Esophagus muscularis mucosa (tissue), 4 donors: Measurements from ENCODE around the gene SET. TPM values are rescaled to one million over a fixed set of nuclear protein-coding genes. Genes with fewer than 3 reads are reported as not detected.

Source experiments
- DNase-seq: peaks from one replicate; pipeline ENCODE4 v3.0.0-alpha.2; 2017; ENCODE audit errors: extremely low spot score
- H3K27ac ChIP-seq, 4 donors: fragments of 200-600 bp; sonication (generic); replicated peaks in 1 of 4; 1 replicate in 3 of 4; 2 replicates in 1 of 4; pipeline ENCODE4 v1.5.1; 2016 to 2019; ENCODE audit warnings: mild to moderate bottlenecking in 1 of 4
- H3K27me3 ChIP-seq, 4 donors: fragments of 200-600 bp; sonication (generic); one replicate each; pipeline versions ENCODE4 v1.5.1 to v1.6.0; 2016 to 2019
- H3K36me3 ChIP-seq, 4 donors: fragments of 200-600 bp; sonication (generic); one replicate each; pipeline ENCODE4 v1.5.1; 2016 to 2019
- H3K4me1 ChIP-seq, 4 donors: fragments of 200-600 bp; sonication (generic); one replicate each; pipeline ENCODE4 v1.5.1; 2016 to 2019
- H3K4me3 ChIP-seq, 4 donors: fragments of 200-600 bp; sonication (generic); 1 replicate in 2 of 4; 2 replicates in 2 of 4; pipeline ENCODE4 v1.5.1; 2016 to 2019; ENCODE audit warnings: mild to moderate bottlenecking in 4 of 4, moderate library complexity in 1 of 4
- H3K9me3 ChIP-seq, 4 donors: fragments of 200-600 bp; sonication (generic); 1 replicate in 3 of 4; 2 replicates in 1 of 4; pipeline ENCODE4 v1.5.1; 2016 to 2019
- EP300 ChIP-seq: sonication (generic); formaldehyde crosslinking; IDR thresholded peaks from one replicate; pipeline ENCODE4 v1.6.1; 2017; ENCODE audit warnings: antibody characterized with exemption
- POLR2A ChIP-seq: fragments of 450-650 bp; IDR thresholded peaks from one replicate; pipeline ENCODE4 v1.6.1; 2017; ENCODE audit warnings: antibody characterized with exemption, moderate library complexity, mild to moderate bottlenecking, low read depth
- POLR2AphosphoS5 ChIP-seq, 2 donors: sonication (generic); formaldehyde crosslinking; IDR thresholded peaks; one replicate each; pipeline ENCODE4 v1.6.1; 2017; ENCODE audit warnings: antibody characterized with exemption in 2 of 2
- WGBS: methylation state at CpG from one replicate; pipeline ENCODE4 v1.1.5; 2018; 5-methylcytosine and 5-hydroxymethylcytosine counted together
- intact Hi-C: fragments of 100-400 bp; cut with DNase I; formaldehyde crosslinking; loops from one replicate; pipeline ENCODE4 v1.15.1; 2023
- total RNA-seq, 4 donors: library from RNA; depleted of rRNA; stranded (reverse); fragments of >200 nt; gene quantifications; one replicate each; pipeline versions ENCODE4 v1.1.0 to v1.2.1, GENCODE V29; 2016
- TF ChIP-seq, protein P1 (sequence below), 3 experiments: fragments of 200-600 bp in 2 of 3; fragments of 450-650 bp in 1 of 3; sonication (generic) in 2 of 3; IDR thresholded peaks; one replicate each; pipeline ENCODE4 v1.5.1; 2017 to 2019; ENCODE audit warnings: antibody characterized with exemption in 3 of 3, mild to moderate bottlenecking in 2 of 3, moderate library complexity in 1 of 3

The SET gene
- total RNA-seq, 4 donors from 2014 or later = 170 to 239 (median 205) TPM

DNA sequence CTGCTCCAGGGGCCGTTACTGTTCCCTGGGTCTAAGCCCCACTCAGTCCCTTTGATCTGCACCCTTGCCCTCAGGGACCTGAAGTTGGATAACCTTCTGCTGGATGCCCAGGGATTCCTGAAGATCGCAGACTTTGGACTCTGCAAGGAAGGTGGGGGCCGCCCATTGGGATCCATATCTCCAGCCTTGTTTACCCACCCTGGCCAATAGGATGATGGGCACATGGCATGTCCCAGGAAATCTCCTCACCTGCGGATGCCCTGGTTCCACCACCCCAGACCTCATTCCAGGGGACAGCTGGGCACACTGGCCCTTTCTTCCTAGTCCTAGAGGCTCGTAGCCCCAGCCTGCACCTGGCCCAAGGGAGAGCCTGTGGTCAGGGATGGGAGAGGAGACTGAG, 29.5 kb downstream of the SET start:
- 96% methylated on average over 4 of the region's 5 CpGs for WGBS
- TF ChIP-seq POLR2AphosphoS5 (IDR thresholded peaks at IDR 0.05) = no peak
- TF ChIP-seq EP300 = no peak
- TF ChIP-seq POLR2A = no peak
- TF ChIP-seq, protein P1, sequence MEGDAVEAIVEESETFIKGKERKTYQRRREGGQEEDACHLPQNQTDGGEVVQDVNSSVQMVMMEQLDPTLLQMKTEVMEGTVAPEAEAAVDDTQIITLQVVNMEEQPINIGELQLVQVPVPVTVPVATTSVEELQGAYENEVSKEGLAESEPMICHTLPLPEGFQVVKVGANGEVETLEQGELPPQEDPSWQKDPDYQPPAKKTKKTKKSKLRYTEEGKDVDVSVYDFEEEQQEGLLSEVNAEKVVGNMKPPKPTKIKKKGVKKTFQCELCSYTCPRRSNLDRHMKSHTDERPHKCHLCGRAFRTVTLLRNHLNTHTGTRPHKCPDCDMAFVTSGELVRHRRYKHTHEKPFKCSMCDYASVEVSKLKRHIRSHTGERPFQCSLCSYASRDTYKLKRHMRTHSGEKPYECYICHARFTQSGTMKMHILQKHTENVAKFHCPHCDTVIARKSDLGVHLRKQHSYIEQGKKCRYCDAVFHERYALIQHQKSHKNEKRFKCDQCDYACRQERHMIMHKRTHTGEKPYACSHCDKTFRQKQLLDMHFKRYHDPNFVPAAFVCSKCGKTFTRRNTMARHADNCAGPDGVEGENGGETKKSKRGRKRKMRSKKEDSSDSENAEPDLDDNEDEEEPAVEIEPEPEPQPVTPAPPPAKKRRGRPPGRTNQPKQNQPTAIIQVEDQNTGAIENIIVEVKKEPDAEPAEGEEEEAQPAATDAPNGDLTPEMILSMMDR (IDR thresholded peaks at IDR 0.05) = no peak
- Histone ChIP-seq H3K9me3 (no peaks in the 10 kb centered on the region), H3K27me3 (no peaks in the 10 kb centered on the region), H3K4me3 (no peak overlapping the region), H3K27ac (no peak overlapping the region), H3K4me1 (peaks cover 0 to 12% (median 9%) of the 10 kb centered on the region in 4 donors), H3K36me3 (peaks cover 0 to 35% (median 29%) of the 10 kb centered on the region in 4 donors)
- intact Hi-C loops = no loop called here
- no peak for DNase-seq

DNA sequence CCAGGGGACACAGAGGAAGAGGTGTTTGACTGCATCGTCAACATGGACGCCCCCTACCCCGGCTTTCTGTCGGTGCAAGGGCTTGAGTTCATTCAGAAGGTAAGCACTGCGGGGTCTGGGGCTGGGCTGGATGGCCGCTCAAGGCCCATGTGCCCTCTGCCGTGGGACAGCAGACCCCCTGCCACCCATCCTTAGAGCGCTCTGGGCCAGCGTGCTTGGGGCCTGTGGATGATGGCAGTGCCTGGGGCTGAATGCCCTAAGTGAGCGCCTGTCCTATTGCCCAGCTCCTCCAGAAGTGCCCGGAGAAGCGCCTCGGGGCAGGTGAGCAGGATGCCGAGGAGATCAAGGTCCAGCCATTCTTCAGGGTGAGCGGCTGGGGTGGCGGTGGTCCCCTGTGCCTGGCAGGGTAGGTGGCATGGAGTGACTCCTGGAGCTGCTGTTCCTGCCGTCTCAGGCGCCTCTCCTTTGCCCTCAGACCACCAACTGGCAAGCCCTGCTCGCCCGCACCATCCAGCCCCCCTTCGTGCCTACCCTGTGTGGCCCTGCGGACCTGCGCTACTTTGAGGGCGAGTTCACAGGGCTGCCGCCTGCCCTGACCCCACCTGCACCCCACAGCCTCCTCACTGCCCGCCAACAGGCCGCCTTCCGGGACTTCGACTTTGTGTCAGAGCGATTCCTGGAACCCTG, 31.0 kb downstream of the SET start:
- peaks cover 0 to 24% (median 17%) of the 10 kb centered on the region in 4 donors for H3K36me3 ChIP-seq
- TF ChIP-seq POLR2AphosphoS5 (IDR thresholded peaks at IDR 0.05) (no peak), POLR2A (no peak), EP300 (no peak)
- TF ChIP-seq, protein P1 (IDR thresholded peaks at IDR 0.05) = no peak
- 88% methylated on average over 11 of the region's 30 CpGs for WGBS
- no peak for DNase-seq
- no peak overlapping the region for H3K4me3 ChIP-seq
- no peak overlapping the region for H3K27ac ChIP-seq
- intact Hi-C loops = no loop called here
- no peaks in the 10 kb centered on the region for H3K27me3 ChIP-seq
- H3K9me3 ChIP-seq = no peaks in the 10 kb centered on the region
- H3K4me1 ChIP-seq = peaks cover 4 to 24% (median 21%) of the 10 kb centered on the region in 4 donors

DNA sequence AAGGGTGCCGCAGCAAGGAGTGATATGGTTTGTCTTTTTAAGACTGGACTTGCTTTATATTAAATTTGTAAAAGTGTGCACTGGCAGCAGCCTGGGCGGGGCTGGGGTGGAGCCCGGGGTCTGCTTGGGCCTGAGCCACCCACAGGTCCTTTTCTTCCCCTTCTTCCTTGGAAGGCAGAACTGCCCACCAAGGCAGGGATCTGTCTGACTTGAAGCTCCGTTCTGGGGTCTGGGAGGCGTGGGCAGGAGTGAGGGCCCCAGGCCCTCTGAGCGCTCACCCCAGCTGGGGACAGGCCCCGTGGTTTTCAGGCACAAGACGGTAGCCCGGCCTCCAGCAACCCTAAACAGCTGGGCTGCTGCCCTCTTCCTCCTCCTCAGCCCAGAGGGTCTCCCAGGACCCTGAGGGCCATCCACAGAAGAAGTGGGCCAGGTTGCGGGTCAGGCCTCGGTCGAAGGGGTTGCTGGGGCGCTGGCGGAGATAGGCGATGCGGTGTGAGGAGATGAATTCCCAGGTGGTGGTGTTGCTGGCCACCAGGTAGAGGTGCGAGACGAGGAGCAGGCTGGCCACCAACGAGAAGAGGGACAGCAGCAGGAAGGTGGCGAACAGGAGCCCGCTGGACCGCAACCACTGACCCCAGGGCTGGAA, 31.9 kb downstream of the SET start:
- DNase-seq = no peak
- 90% methylated on average over 20 of the region's 22 CpGs for WGBS
- peaks cover 0 to 24% (median 15%) of the 10 kb centered on the region in 4 donors for H3K36me3 ChIP-seq
- intact Hi-C loops = no loop called here
- H3K27ac ChIP-seq = no peak overlapping the region
- no peaks in the 10 kb centered on the region for H3K27me3 ChIP-seq
- H3K9me3 ChIP-seq = no peaks in the 10 kb centered on the region
- no peak for TF ChIP-seq POLR2AphosphoS5 (IDR thresholded peaks at IDR 0.05)
- no peak for TF ChIP-seq POLR2A
- no peak for TF ChIP-seq EP300
- TF ChIP-seq, protein P1 (IDR thresholded peaks at IDR 0.05) = no peak
- H3K4me1 ChIP-seq = peaks cover 4 to 24% (median 22%) of the 10 kb centered on the region in 4 donors
- no peak overlapping the region for H3K4me3 ChIP-seq

DNA sequence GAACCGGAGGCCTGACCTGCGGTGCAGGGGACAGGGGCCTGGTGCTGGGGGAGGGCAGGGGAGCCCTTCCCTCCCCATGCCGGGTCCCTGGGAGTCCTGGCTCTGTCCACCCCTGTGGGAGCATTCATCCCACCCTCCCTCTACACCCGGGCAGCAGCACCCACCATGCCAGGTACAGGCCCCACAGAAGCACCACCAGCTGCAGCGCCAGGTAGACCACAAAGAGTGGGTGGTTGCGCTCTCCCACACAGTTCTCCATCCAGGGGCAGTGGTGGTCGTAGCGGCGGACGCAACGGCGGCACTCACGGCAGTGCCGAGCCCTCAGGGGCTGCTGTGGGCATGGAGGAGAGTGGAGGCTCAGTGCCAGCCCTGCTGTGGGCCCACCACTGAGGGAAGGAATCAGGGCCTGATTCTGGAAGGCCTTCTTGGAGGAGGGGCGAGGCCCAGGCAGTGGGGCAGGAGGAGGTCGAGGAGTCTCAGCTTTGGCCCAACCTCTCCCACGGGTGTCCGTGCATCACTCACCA, 32.5 kb downstream of the SET start:
- DNase-seq = no peak
- intact Hi-C loops = no loop called here
- H3K27me3 ChIP-seq = no peaks in the 10 kb centered on the region

More for the DNA sequence above, 32.5 kb downstream of the SET start:
- no peak for TF ChIP-seq EP300
- TF ChIP-seq POLR2A = no peak
- TF ChIP-seq POLR2AphosphoS5 (IDR thresholded peaks at IDR 0.05) = no peak
- TF ChIP-seq, protein P1 (IDR thresholded peaks at IDR 0.05) = no peak
- Histone ChIP-seq H3K36me3 (peaks cover 0 to 24% (median 15%) of the 10 kb centered on the region in 4 donors), H3K27ac (no peak overlapping the region), H3K4me3 (no peak overlapping the region), H3K9me3 (no peaks in the 10 kb centered on the region), H3K4me1 (peaks cover 4 to 24% (median 22%) of the 10 kb centered on the region in 4 donors)
- WGBS = 94% methylated on average over 16 of the region's 18 CpGs
